Panc1 (cell line): ENCODE results near the gene MACROD1. TPM values are rescaled to one million over a fixed set of nuclear protein-coding genes. Genes with fewer than 3 reads are reported as not detected.

Source experiments
- ATAC-seq: fragments of 200-7000 bp; cut with Tn5 transposase; 2 replicates; pipeline ENCODE4 v1.9.1; 2020; ENCODE audit warnings: mild to moderate bottlenecking, moderate library complexity
- BruUV-seq: library from RNA; stranded (reverse); fragments of 400-500 nt; replicated peaks from 2 replicates; lab custom pipeline; 2021; lab: Mats Ljungman, UMichigan
- CTCF ChIA-PET: fragments of 300-600 bp; sonication (Branson Sonifier 250); formaldehyde crosslinking; loops from one replicate; lab custom pipeline; 2022; ENCODE audit warnings: antibody characterized with exemption; lab: Charles Lee
- POLR2A ChIA-PET: fragments of 300-600 bp; sonication (Branson Sonifier 250); formaldehyde crosslinking; loops from one replicate; lab custom pipeline; 2022; ENCODE audit warnings: antibody characterized with exemption; lab: Charles Lee
- DNase-seq: peaks from one replicate; pipeline ENCODE4 v3.0.0-alpha.2; 2010; ENCODE audit warnings: low read depth, low spot score
- H3K27ac ChIP-seq: 2 replicates; pipeline ENCODE4 v1.5.1; 2011; ENCODE audit warnings: mild to moderate bottlenecking, low read length, inconsistent platforms
- H3K27me3 ChIP-seq: fragments of 200-500 bp; sonication (Bioruptor generic); 2 replicates; pipeline ENCODE4 v1.6.0; 2014; ENCODE audit warnings: low read length, inconsistent platforms; ENCODE audit not compliant: control insufficient read depth, insufficient read depth
- H3K36me3 ChIP-seq: fragments of 200-500 bp; sonication (Bioruptor generic); 2 replicates; pipeline ENCODE4 v1.5.1; 2014; ENCODE audit warnings: inconsistent platforms, mild to moderate bottlenecking, low read length, moderate library complexity; ENCODE audit not compliant: control insufficient read depth, insufficient read depth
- H3K4me1 ChIP-seq: 2 replicates; pipeline ENCODE4 v1.5.1; 2011; ENCODE audit warnings: inconsistent platforms, mild to moderate bottlenecking, low read length, moderate library complexity; ENCODE audit not compliant: control insufficient read depth, insufficient read depth
- H3K4me3 ChIP-seq, 2 experiments: 2 replicates each; pipeline ENCODE4 v1.5.1; 2011 to 2012; ENCODE audit warnings: low read depth in 2 of 2, low read length in 2 of 2, mild to moderate bottlenecking in 2 of 2, inconsistent platforms in 1 of 2, moderate library complexity in 1 of 2
- H3K9me3 ChIP-seq: fragments of 200-500 bp; sonication (Bioruptor generic); 2 replicates; pipeline ENCODE4 v1.5.1; 2014; ENCODE audit warnings: low read depth, mild to moderate bottlenecking, inconsistent platforms, low read length, moderate library complexity; ENCODE audit not compliant: control insufficient read depth, insufficient read depth
- POLR2AphosphoS5 ChIP-seq: IDR thresholded peaks from 2 replicates; pipeline ENCODE4 v1.6.1; 2012; ENCODE audit warnings: mild to moderate bottlenecking, low read depth, low read length, moderate library complexity
- SIN3A ChIP-seq: IDR thresholded peaks from 2 replicates; pipeline ENCODE4 v1.6.1; 2012; ENCODE audit warnings: low read depth, mild to moderate bottlenecking, low read length, moderate library complexity, borderline replicate concordance; ENCODE audit not compliant: insufficient read depth
- TCF7L2 ChIP-seq: IDR thresholded peaks from 2 replicates; pipeline ENCODE4 v1.6.1; 2011; ENCODE audit warnings: mild to moderate bottlenecking, low read depth, low read length, inconsistent platforms
- in situ Hi-C: cut with HindIII; loops from 2 replicates; pipeline ENCODE4 v1.10.0; 2016; ENCODE audit warnings: low sequenced_read_pairs, low pct_unique_long_range_greater_than_20kb
- intact Hi-C: fragments of 100-400 bp; cut with micrococcal nuclease; formaldehyde crosslinking; loops from one replicate; pipeline ENCODE4 v1.10.0; 2022; ENCODE audit not compliant: unreplicated experiment
- total RNA-seq: library from RNA; stranded (reverse); gene quantifications from one replicate; pipeline ENCODE4 v1.2.1, GENCODE V29; 2021; ENCODE audit not compliant: unreplicated experiment
- TF ChIP-seq, protein P1 (sequence below): fragments of 450-650 bp; IDR thresholded peaks from 2 replicates; pipeline ENCODE4 v1.5.1; 2017; ENCODE audit warnings: mild to moderate bottlenecking
- TF ChIP-seq, protein P2 (sequence below), 2 experiments: IDR thresholded peaks; 2 replicates each; pipeline ENCODE4 v1.6.1; 2011 to 2012; ENCODE audit warnings: low read depth in 2 of 2, control low read depth in 1 of 2, low read length in 1 of 2, mild to moderate bottlenecking in 1 of 2, moderate library complexity in 1 of 2; ENCODE audit not compliant: insufficient read depth in 1 of 2

The MACROD1 gene
- total RNA-seq, 1 experiment from 2014 or later: 16.8 TPM

DNA sequence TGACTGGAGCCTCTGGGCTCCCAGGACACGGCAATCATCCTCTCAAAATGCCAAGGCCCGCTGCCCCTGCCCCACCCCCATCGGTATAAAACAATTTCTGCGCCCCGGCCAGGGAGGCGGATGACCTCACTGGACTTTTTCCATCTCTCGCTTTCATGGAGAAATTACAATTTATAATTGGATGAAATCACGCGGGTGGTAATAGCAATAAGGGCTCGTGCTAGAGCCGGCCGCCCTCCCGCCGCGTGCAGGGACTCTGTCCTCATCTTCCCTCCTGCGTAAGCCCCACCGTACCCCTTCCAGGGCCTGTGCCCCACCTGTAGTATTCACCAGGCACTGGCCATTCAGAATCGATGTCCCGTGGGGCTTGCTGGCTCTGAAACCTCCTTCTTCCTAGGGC, 64.5 kb downstream of the MACROD1 start:
- in situ Hi-C loops: no loop called here
- TF ChIP-seq SIN3A (no peak), TCF7L2 (no peak), POLR2AphosphoS5 (no peak)
- TF ChIP-seq, protein P1, sequence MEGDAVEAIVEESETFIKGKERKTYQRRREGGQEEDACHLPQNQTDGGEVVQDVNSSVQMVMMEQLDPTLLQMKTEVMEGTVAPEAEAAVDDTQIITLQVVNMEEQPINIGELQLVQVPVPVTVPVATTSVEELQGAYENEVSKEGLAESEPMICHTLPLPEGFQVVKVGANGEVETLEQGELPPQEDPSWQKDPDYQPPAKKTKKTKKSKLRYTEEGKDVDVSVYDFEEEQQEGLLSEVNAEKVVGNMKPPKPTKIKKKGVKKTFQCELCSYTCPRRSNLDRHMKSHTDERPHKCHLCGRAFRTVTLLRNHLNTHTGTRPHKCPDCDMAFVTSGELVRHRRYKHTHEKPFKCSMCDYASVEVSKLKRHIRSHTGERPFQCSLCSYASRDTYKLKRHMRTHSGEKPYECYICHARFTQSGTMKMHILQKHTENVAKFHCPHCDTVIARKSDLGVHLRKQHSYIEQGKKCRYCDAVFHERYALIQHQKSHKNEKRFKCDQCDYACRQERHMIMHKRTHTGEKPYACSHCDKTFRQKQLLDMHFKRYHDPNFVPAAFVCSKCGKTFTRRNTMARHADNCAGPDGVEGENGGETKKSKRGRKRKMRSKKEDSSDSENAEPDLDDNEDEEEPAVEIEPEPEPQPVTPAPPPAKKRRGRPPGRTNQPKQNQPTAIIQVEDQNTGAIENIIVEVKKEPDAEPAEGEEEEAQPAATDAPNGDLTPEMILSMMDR: no peak
- TF ChIP-seq, protein P2, sequence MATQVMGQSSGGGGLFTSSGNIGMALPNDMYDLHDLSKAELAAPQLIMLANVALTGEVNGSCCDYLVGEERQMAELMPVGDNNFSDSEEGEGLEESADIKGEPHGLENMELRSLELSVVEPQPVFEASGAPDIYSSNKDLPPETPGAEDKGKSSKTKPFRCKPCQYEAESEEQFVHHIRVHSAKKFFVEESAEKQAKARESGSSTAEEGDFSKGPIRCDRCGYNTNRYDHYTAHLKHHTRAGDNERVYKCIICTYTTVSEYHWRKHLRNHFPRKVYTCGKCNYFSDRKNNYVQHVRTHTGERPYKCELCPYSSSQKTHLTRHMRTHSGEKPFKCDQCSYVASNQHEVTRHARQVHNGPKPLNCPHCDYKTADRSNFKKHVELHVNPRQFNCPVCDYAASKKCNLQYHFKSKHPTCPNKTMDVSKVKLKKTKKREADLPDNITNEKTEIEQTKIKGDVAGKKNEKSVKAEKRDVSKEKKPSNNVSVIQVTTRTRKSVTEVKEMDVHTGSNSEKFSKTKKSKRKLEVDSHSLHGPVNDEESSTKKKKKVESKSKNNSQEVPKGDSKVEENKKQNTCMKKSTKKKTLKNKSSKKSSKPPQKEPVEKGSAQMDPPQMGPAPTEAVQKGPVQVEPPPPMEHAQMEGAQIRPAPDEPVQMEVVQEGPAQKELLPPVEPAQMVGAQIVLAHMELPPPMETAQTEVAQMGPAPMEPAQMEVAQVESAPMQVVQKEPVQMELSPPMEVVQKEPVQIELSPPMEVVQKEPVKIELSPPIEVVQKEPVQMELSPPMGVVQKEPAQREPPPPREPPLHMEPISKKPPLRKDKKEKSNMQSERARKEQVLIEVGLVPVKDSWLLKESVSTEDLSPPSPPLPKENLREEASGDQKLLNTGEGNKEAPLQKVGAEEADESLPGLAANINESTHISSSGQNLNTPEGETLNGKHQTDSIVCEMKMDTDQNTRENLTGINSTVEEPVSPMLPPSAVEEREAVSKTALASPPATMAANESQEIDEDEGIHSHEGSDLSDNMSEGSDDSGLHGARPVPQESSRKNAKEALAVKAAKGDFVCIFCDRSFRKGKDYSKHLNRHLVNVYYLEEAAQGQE (IDR thresholded peaks at IDR 0.05; ENCODE audit: insufficient read depth in 1 of 2, low read depth in 2 of 2, low read length in 1 of 2): no peak
- no peak for DNase-seq
- no peak for ATAC-seq
- Histone ChIP-seq H3K27ac (no peak overlapping the region), H3K4me1 (no peaks in the 10 kb centered on the region; the same call in 1 of the 2 replicates), H3K27me3 (no peaks in the 10 kb centered on the region), H3K4me3 (no peak overlapping the region), H3K36me3 (no peaks in the 10 kb centered on the region), H3K9me3 (no peaks in the 10 kb centered on the region)
- CTCF ChIA-PET: no interaction called here
- BruUV-seq: no TSS peak
- POLR2A ChIA-PET: interaction anchor here (0.5 kb wide), 1 partner anchor 408 kb away, joined by 3 read pairs; no protein-coding TSS in a partner anchor
- intact Hi-C loops: no loop called here

DNA sequence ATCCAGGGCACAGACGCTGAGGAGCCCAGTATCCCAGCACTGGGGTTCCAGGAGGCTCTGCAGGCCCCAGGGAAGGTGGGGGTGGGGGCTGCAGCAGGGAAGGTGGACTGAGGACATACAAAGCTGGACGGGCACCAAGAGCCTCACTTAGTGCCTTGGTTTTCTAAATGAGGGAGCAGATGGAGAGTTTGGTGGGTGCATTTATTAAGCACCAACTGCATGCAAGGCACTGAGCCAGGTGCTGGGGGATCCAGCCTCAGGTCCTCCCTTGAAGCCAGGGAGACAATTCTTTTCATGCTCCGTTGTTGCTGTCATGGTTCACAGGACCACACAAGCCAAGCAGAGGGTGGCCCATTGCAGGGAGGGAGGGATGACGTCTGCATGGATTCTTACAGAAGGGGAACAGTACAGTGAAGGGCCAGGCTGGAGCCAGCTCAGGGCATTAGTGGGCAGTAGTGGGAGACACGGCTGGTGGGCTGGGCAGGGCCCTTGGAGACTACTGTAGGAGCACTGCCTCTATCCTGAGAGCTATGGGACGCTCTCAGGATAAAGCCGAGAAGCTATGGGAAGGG, 65.0 kb downstream of the MACROD1 start:
- H3K4me1 ChIP-seq: peaks cover 3% of the 10 kb centered on the region
- H3K27me3 ChIP-seq: no peaks in the 10 kb centered on the region
- no peaks in the 10 kb centered on the region for H3K9me3 ChIP-seq
- DNase-seq (no peak), ATAC-seq (no peak)
- intact Hi-C loops (no loop called here), in situ Hi-C loops (no loop called here)
- no peak overlapping the region for H3K4me3 ChIP-seq
- POLR2A ChIA-PET: interaction anchor here (0.6 kb wide), 1 partner anchor 129 kb away, joined by 3 read pairs; the partner anchor contains the start of gene DNAJC4
- H3K27ac ChIP-seq: no peak overlapping the region
- H3K36me3 ChIP-seq: no peaks in the 10 kb centered on the region
- BruUV-seq: no TSS peak
- CTCF ChIA-PET: no interaction called here
- TF ChIP-seq TCF7L2 (no peak), SIN3A (no peak), POLR2AphosphoS5 (no peak)
- TF ChIP-seq, protein P1: no peak
- TF ChIP-seq, protein P2 (IDR thresholded peaks at IDR 0.05; ENCODE audit: insufficient read depth in 1 of 2, low read depth in 2 of 2, low read length in 1 of 2): no peak
